IMR-90 (cell line): ENCODE data around the gene SCGB1C2. TPM values are rescaled to one million over a fixed set of nuclear protein-coding genes. Genes with fewer than 3 reads are reported as not detected.

Experiments used
- ATAC-seq: fragments of 200-7000 bp; cut with Tn5 transposase; 2 replicates; pipeline ENCODE4 v1.9.1; 2020; ENCODE audit warnings: low read depth, mild to moderate bottlenecking, moderate library complexity
- BruUV-seq: library from RNA; stranded (reverse); fragments of 400-500 nt; replicated peaks from 2 replicates; lab custom pipeline; 2021; lab: Mats Ljungman, UMichigan
- CTCF ChIA-PET: fragments of 300-600 bp; formaldehyde crosslinking; extraction: SDS; loops from one replicate; lab custom pipeline; 2021; ENCODE audit warnings: antibody characterized with exemption; lab: Yijun Ruan, JAX
- POLR2A ChIA-PET: fragments of 300-600 bp; sonication (Branson Sonifier 250); formaldehyde crosslinking; loops from one replicate; lab custom pipeline; 2022; ENCODE audit warnings: antibody characterized with exemption; ENCODE audit not compliant: unreplicated experiment; lab: Charles Lee
- DNase-seq: peaks from one replicate; pipeline ENCODE4 v3.0.0; 2013
- H2AFZ ChIP-seq: replicated peaks from 2 replicates; pipeline ENCODE3; 2013; ENCODE audit warnings: low read length, mild to moderate bottlenecking; ENCODE audit not compliant: poor library complexity
- H2AK5ac ChIP-seq: 2 replicates; pipeline ENCODE4 v1.6.1; 2013; ENCODE audit warnings: low read depth, low read length, inconsistent platforms
- H2AK9ac ChIP-seq: replicated peaks from 2 replicates; pipeline ENCODE3; 2013; ENCODE audit warnings: mild to moderate bottlenecking, low read depth, low read length, moderate library complexity; ENCODE audit not compliant: poor library complexity
- H2BK120ac ChIP-seq: 2 replicates; pipeline ENCODE4 v1.6.1; 2013; ENCODE audit warnings: low read depth, low read length, inconsistent platforms
- H2BK15ac ChIP-seq: 3 replicates; pipeline ENCODE4 v1.6.1; 2013; ENCODE audit warnings: low read depth, low read length, inconsistent platforms
- H2BK20ac ChIP-seq: 2 replicates; pipeline ENCODE4 v1.6.1; 2013; ENCODE audit warnings: low read depth, mild to moderate bottlenecking, inconsistent platforms, low read length, moderate library complexity
- H2BK5ac ChIP-seq: 2 replicates; pipeline ENCODE4 v1.6.1; 2013; ENCODE audit warnings: mild to moderate bottlenecking, low read depth, low read length, inconsistent platforms; ENCODE audit not compliant: poor library complexity, severe bottlenecking
- H3K14ac ChIP-seq: replicated peaks from 2 replicates; pipeline ENCODE4 v1.6.1; 2013; ENCODE audit warnings: low read depth, low read length, inconsistent platforms
- H3K18ac ChIP-seq: 2 replicates; pipeline ENCODE4 v1.6.1; 2013; ENCODE audit warnings: low read depth, low read length, control low read depth
- H3K23ac ChIP-seq: 2 replicates; pipeline ENCODE4 v1.6.1; 2013; ENCODE audit warnings: low read depth, low read length, inconsistent platforms
- H3K27ac ChIP-seq: 2 replicates; pipeline ENCODE4 v1.5.1; 2013; ENCODE audit warnings: mild to moderate bottlenecking, control low read depth, low read length; ENCODE audit not compliant: insufficient read depth
- H3K27me3 ChIP-seq: 2 replicates; pipeline ENCODE4 v1.6.1; 2013; ENCODE audit warnings: low read length; ENCODE audit not compliant: control insufficient read depth, insufficient read depth
- H3K36me3 ChIP-seq: 2 replicates; pipeline ENCODE4 v1.6.1; 2013; ENCODE audit warnings: low read length, mixed read lengths; ENCODE audit not compliant: control insufficient read depth, insufficient read depth
- H3K4ac ChIP-seq: 2 replicates; pipeline ENCODE4 v1.6.1; 2013; ENCODE audit warnings: low read depth, low read length, inconsistent platforms
- H3K4me1 ChIP-seq: 2 replicates; pipeline ENCODE4 v1.6.1; 2013; ENCODE audit warnings: low read length, mixed read lengths; ENCODE audit not compliant: control insufficient read depth, insufficient read depth
- H3K4me2 ChIP-seq: 2 replicates; pipeline ENCODE4 v1.6.1; 2013; ENCODE audit warnings: low read depth, mild to moderate bottlenecking, control low read depth, low read length, moderate library complexity
- H3K4me3 ChIP-seq: 2 replicates; pipeline ENCODE4 v1.5.1; 2013; ENCODE audit warnings: low read depth, mild to moderate bottlenecking, control low read depth, low read length, moderate library complexity; ENCODE audit not compliant: insufficient read depth
- H3K56ac ChIP-seq: 2 replicates; pipeline ENCODE4 v1.6.1; 2013; ENCODE audit warnings: low read length, inconsistent platforms; ENCODE audit not compliant: insufficient read depth; ENCODE audit errors: extremely low read depth
- H3K79me1 ChIP-seq, 2 experiments: 2 replicates each; pipeline ENCODE4 v1.6.1; 2013; ENCODE audit warnings: low read length in 2 of 2, inconsistent platforms in 1 of 2, low read depth in 1 of 2
- H3K9ac ChIP-seq: 2 replicates; pipeline ENCODE4 v1.6.1; 2013; ENCODE audit warnings: low read depth, low read length, control low read depth
- H3K9me1 ChIP-seq: 2 replicates; pipeline ENCODE4 v1.6.1; 2013; ENCODE audit warnings: low read length, inconsistent platforms; ENCODE audit not compliant: insufficient read depth
- H3K9me3 ChIP-seq: 2 replicates; pipeline ENCODE4 v1.6.1; 2013; ENCODE audit warnings: low read length; ENCODE audit not compliant: control insufficient read depth, insufficient read depth
- H4K20me1 ChIP-seq: 2 replicates; pipeline ENCODE4 v1.6.1; 2013; ENCODE audit warnings: low read length, inconsistent platforms; ENCODE audit not compliant: insufficient read depth
- H4K5ac ChIP-seq: 2 replicates; pipeline ENCODE4 v1.6.1; 2013; ENCODE audit warnings: mild to moderate bottlenecking, low read depth, low read length, control low read depth
- H4K8ac ChIP-seq, 2 experiments: 2 replicates each; pipeline ENCODE4 v1.6.1; 2013; ENCODE audit warnings: low read depth in 2 of 2, low read length in 2 of 2, control low read depth in 1 of 2, inconsistent platforms in 1 of 2
- H4K91ac ChIP-seq: 2 replicates; pipeline ENCODE4 v1.6.1; 2013; ENCODE audit warnings: low read depth, low read length, inconsistent platforms; ENCODE audit not compliant: insufficient read depth
- BHLHE40 ChIP-seq: fragments of 150-350 bp; IDR thresholded peaks from 2 replicates; pipeline ENCODE4 v1.6.1; 2016; ENCODE audit warnings: mild to moderate bottlenecking, low read depth, low read length
- CHD1 ChIP-seq: IDR thresholded peaks from 2 replicates; pipeline ENCODE4 v1.6.1; 2012; ENCODE audit warnings: low read depth, low read length, improper control_type of control experiment
- MAZ ChIP-seq: IDR thresholded peaks from 2 replicates; pipeline ENCODE4 v1.6.1; 2012; ENCODE audit warnings: low read depth, mild to moderate bottlenecking, low read length, improper control_type of control experiment, moderate library complexity, borderline replicate concordance
- MXI1 ChIP-seq: IDR thresholded peaks from 2 replicates; pipeline ENCODE4 v1.6.1; 2012; ENCODE audit warnings: low read depth, mild to moderate bottlenecking, low read length, moderate library complexity, borderline replicate concordance
- NFE2L2 ChIP-seq: fragments of 150-350 bp; IDR thresholded peaks from 2 replicates; pipeline ENCODE4 v1.6.1; 2016; ENCODE audit warnings: low read depth, mild to moderate bottlenecking, low read length
- RAD21 ChIP-seq: IDR thresholded peaks from 2 replicates; pipeline ENCODE4 v1.6.1; 2012; ENCODE audit warnings: low read length, improper control_type of control experiment
- RFX5 ChIP-seq: IDR thresholded peaks from 2 replicates; pipeline ENCODE4 v1.8.0; 2012; ENCODE audit warnings: low read depth, mild to moderate bottlenecking, low read length, moderate library complexity
- SMC3 ChIP-seq: fragments of 150-350 bp; IDR thresholded peaks from 2 replicates; pipeline ENCODE4 v1.6.1; 2016; ENCODE audit warnings: low read depth, mild to moderate bottlenecking, antibody characterized with exemption, low read length, moderate library complexity
- WGBS, 2 experiments: methylation state at CpG; one replicate each; pipeline versions ENCODE4 v1.1.5 to v1.1.7; 2013; ENCODE audit warnings: missing lambda C conversion rate in 2 of 2; ENCODE audit not compliant: insufficient read length in 1 of 2; ENCODE audit errors: extremely low coverage in 2 of 2; 5-methylcytosine and 5-hydroxymethylcytosine counted together
- dilution Hi-C: fragments of 300-500 bp; cut with HindIII; formaldehyde crosslinking; loops from one replicate; pipeline ENCODE4 v1.14.3; 2018; ENCODE audit warnings: low sequenced_read_pairs; ENCODE audit not compliant: unreplicated experiment
- in situ Hi-C: fragments of 300-500 bp; cut with MboI; formaldehyde crosslinking; loops from 3 replicates; pipeline ENCODE4 v1.14.3; 2019; ENCODE audit warnings: low sequenced_read_pairs, inconsistent platforms, mixed read lengths
- intact Hi-C: fragments of 100-400 bp; cut with micrococcal nuclease; formaldehyde crosslinking; loops from 2 replicates; pipeline ENCODE4 v1.10.0; 2022
- polyA plus RNA-seq, 3 experiments: library from polyadenylated mRNA; depleted of rRNA; stranded (reverse); fragments of >200 nt; gene quantifications; 2 replicates each; pipeline ENCODE4 v1.2.3, GENCODE V29; 2012; ENCODE audit warnings: low replicate concordance in 1 of 3
- total RNA-seq: library from RNA; depleted of rRNA; stranded (reverse); fragments of >200 nt; gene quantifications from 2 replicates; pipeline ENCODE4 v1.2.3, GENCODE V29; 2012
- TF ChIP-seq, protein P1 (sequence below): conservative IDR thresholded peaks from 2 replicates; pipeline ENCODE4 v1.5.1; 2012; ENCODE audit warnings: mild to moderate bottlenecking, low read depth, low read length, improper control_type of control experiment
- TF ChIP-seq, protein P2 (sequence below): fragments of 150-350 bp; IDR thresholded peaks from 2 replicates; pipeline ENCODE4 v1.6.1; 2016; ENCODE audit warnings: low read depth, mild to moderate bottlenecking, low read length, moderate library complexity, borderline replicate concordance
- TF ChIP-seq, protein P3 (sequence below): fragments of 150-350 bp; IDR thresholded peaks from 2 replicates; pipeline ENCODE4 v1.6.1; 2017; ENCODE audit warnings: mild to moderate bottlenecking, antibody characterized with exemption, low read length, low read depth

The SCGB1C2 gene
- total and polyA plus RNA-seq, 2 of the 4 experiments (the other 2 are of a cell fraction) = not detected

DNA sequence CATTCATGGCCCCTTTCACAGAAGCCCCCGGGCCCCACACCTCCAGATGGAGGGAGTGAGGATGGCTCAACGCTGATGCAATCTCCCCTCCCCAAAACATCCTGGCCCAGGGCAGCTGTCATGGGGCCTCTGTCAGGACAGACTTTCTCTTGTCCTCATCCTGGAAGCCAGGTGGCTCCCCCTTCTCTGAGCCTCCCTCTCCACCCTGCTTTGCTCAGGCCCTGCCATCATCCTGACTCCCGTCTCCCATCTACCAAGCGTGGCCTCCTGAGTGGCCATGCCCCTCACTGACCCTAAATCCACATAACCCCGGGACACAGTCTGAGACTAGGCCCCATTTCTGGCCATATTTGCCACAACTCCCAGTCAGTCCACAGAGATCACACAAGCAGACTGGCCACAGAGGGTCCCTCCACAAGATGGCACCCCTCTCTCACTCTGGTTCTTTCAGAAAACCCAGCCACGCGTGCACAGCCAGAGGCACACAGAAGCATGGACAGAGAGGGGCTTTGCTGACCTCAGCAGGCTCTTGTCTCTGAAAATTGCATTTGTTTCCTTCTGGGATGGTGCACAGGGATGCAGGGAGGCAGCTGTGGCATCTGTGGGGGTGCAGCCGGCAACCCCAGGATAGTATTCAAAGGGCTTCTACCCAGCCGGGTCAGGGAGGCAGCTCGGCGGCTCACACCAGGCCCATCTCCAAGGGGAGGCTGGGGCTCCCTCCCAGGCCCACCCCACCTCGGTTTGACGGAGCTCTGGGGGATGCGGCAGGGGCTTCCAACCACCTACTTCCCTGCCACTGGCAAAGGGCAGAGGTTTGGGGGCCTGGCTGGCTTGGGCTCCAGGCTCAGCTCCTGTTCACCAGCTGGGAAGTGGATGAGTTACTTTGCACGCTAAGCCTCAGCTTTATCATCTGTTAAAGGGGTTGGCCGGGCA, 27.2 kb downstream of the SCGB1C2 start:
- H2BK5ac ChIP-seq = no peak overlapping the region
- H3K9me1 ChIP-seq = no peaks in the 10 kb centered on the region
- no peak overlapping the region for H2BK120ac ChIP-seq
- no peak overlapping the region for H3K9ac ChIP-seq
- H3K14ac ChIP-seq = no peak overlapping the region
- H3K4me3 ChIP-seq = no peak overlapping the region
- TF ChIP-seq, protein P1, sequence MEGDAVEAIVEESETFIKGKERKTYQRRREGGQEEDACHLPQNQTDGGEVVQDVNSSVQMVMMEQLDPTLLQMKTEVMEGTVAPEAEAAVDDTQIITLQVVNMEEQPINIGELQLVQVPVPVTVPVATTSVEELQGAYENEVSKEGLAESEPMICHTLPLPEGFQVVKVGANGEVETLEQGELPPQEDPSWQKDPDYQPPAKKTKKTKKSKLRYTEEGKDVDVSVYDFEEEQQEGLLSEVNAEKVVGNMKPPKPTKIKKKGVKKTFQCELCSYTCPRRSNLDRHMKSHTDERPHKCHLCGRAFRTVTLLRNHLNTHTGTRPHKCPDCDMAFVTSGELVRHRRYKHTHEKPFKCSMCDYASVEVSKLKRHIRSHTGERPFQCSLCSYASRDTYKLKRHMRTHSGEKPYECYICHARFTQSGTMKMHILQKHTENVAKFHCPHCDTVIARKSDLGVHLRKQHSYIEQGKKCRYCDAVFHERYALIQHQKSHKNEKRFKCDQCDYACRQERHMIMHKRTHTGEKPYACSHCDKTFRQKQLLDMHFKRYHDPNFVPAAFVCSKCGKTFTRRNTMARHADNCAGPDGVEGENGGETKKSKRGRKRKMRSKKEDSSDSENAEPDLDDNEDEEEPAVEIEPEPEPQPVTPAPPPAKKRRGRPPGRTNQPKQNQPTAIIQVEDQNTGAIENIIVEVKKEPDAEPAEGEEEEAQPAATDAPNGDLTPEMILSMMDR = peak; percentile 60
- TF ChIP-seq NFE2L2 (no peak), RFX5 (no peak), MXI1 (no peak), SMC3 (peak; percentile 51), MAZ (no peak), CHD1 (no peak), RAD21 (peak; percentile 66), BHLHE40 (no peak)
- TF ChIP-seq, protein P2, sequence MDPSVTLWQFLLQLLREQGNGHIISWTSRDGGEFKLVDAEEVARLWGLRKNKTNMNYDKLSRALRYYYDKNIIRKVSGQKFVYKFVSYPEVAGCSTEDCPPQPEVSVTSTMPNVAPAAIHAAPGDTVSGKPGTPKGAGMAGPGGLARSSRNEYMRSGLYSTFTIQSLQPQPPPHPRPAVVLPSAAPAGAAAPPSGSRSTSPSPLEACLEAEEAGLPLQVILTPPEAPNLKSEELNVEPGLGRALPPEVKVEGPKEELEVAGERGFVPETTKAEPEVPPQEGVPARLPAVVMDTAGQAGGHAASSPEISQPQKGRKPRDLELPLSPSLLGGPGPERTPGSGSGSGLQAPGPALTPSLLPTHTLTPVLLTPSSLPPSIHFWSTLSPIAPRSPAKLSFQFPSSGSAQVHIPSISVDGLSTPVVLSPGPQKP = no peak
- TF ChIP-seq, protein P3, sequence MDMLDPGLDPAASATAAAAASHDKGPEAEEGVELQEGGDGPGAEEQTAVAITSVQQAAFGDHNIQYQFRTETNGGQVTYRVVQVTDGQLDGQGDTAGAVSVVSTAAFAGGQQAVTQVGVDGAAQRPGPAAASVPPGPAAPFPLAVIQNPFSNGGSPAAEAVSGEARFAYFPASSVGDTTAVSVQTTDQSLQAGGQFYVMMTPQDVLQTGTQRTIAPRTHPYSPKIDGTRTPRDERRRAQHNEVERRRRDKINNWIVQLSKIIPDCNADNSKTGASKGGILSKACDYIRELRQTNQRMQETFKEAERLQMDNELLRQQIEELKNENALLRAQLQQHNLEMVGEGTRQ = no peak
- H3K27ac ChIP-seq = no peak overlapping the region
- H2AFZ ChIP-seq = no peak overlapping the region
- H3K79me1 ChIP-seq = no peaks in the 10 kb centered on the region
- no peak overlapping the region for H3K56ac ChIP-seq
- no peak overlapping the region for H3K23ac ChIP-seq
- no peak overlapping the region for H2BK15ac ChIP-seq
- H3K36me3 ChIP-seq = no peaks in the 10 kb centered on the region; the same call in 1 of the 2 replicates
- H2AK5ac ChIP-seq = no peak overlapping the region
- H3K27me3 ChIP-seq = peaks cover 26% of the 10 kb centered on the region
- ChIA-PET POLR2A (no interaction called here), CTCF (no interaction called here)
- H3K4ac ChIP-seq = no peak overlapping the region
- H4K5ac ChIP-seq = no peak overlapping the region
- no peak overlapping the region for H2AK9ac ChIP-seq
- H3K4me2 ChIP-seq = no peak overlapping the region
- 37% methylated on average over 3 of the region's 16 CpGs; no CpG with 5 or more reads in 1 of the 2 experiments for whole genome bisulfite sequencing, 2 experiments
- H3K9me3 ChIP-seq = no peaks in the 10 kb centered on the region
- dilution Hi-C loops = no loop called here
- in situ Hi-C loops = no loop called here
- DNase-seq = peak; percentile 43
- H2BK20ac ChIP-seq = no peak overlapping the region
- no peaks in the 10 kb centered on the region; the same call in 1 of the 2 replicates for H4K20me1 ChIP-seq
- intact Hi-C loops = no loop called here
- no TSS peak for BruUV-seq
- H4K8ac ChIP-seq = no peak overlapping the region
- H3K4me1 ChIP-seq = no peaks in the 10 kb centered on the region
- ATAC-seq = peak; percentile 79
- H4K91ac ChIP-seq = no peak overlapping the region
- no peak overlapping the region for H3K18ac ChIP-seq
